Activated CD8-positive, alpha-beta memory T cell treated with anti-CD3 and anti-CD28 coated beads for 36 hours (primary cell): ENCODE measurements around the gene METTL3. TPM values are rescaled to one million over a fixed set of nuclear protein-coding genes. Genes with fewer than 3 reads are reported as not detected.

Experiments
- total RNA-seq, 2 experiments: library from RNA; stranded (reverse); gene quantifications; one replicate each; pipeline ENCODE4 v1.2.3, GENCODE V29; 2021

The METTL3 gene
- total RNA-seq, 2 experiments from 2014 or later, result 64.2 to 64.9 TPM

Other genes starting within 250 kb of the METTL3 start
- 1,000 to 10,000 TPM; 1,162 to 1,180 TPM for gene HNRNPC, start 241.9 kb downstream of the METTL3 start, total RNA-seq
- not detected for gene RPGRIP1, start 231.3 kb downstream of the METTL3 start, total RNA-seq
- 100 to 1,000 TPM; 207 to 214 TPM for gene SUPT16H, start 127.3 kb downstream of the METTL3 start, total RNA-seq
- 10 to 100 TPM; 85.5 to 90.9 TPM for gene CHD8, start 55.2 kb downstream of the METTL3 start, total RNA-seq
- gene RAB2B, start 34.4 kb downstream of the METTL3 start, total RNA-seq, result 10 to 100 TPM; 17.2 to 23.1 TPM
- gene TOX4, start 34.1 kb downstream of the METTL3 start, total RNA-seq, result 10 to 100 TPM; 73.6 to 76.2 TPM
- 1 to 10 TPM; 2.9 to 3.1 TPM for gene SALL2, start 15.0 kb upstream of the METTL3 start, total RNA-seq
- not detected for gene OR10G3, start 68.7 kb upstream of the METTL3 start, total RNA-seq
- not detected for gene OR10G2, start 123.6 kb upstream of the METTL3 start, total RNA-seq
- gene OR4E2, start 142.5 kb upstream of the METTL3 start, total RNA-seq, result not detected
- gene OR4E1, start 162.5 kb upstream of the METTL3 start, total RNA-seq, result not detected